ENCODE data around the gene OR5H1. TPM values are rescaled to one million over a fixed set of nuclear protein-coding genes. Genes with fewer than 3 reads are reported as not detected.

OR5H1 gene
- polyA plus RNA-seq, 2 of the 4 experiments (the other 2 are of a cell fraction): not detected

- ATAC-seq (no peak), DNase-seq (ENCODE audit: low read depth in 1 of 2, low spot score in 1 of 2) (no peak), FAIRE-seq (no peak)
- Histone ChIP-seq H3K4me1 (no peaks in the 10 kb centered on the region), H3K4me3 (no peak overlapping the region), H3K27ac (no peak overlapping the region), H3K4me2 (no peak overlapping the region), H3K9me3 (no peaks in the 10 kb centered on the region)
- ChIA-PET CTCF (interaction anchor here (0.7 kb wide), 1 partner anchor 1573 kb away, joined by 3 read pairs; no protein-coding TSS in a partner anchor), POLR2A (no interaction called here)
- TF ChIP-seq MAFK (IDR thresholded peaks at IDR 0.05; ENCODE audit: partially characterized antibody) (peak; percentile 54), SMC3 (IDR thresholded peaks at IDR 0.05) (no peak)
These were observed 20.0 kb upstream of the OR5H1 start for GRCh38 chr3:98110550-98110908.

- ChIA-PET CTCF (no interaction called here), POLR2A (no interaction called here)
- ATAC-seq (no peak), FAIRE-seq (no peak), DNase-seq (ENCODE audit: low read depth in 1 of 2, low spot score in 1 of 2) (peak in 1 of 2 experiments; percentile 8)
- Histone ChIP-seq H3K27ac (no peak overlapping the region), H3K4me3 (no peak overlapping the region), H3K4me1 (no peaks in the 10 kb centered on the region), H3K4me2 (no peak overlapping the region), H3K9me3 (no peaks in the 10 kb centered on the region)
- WGBS (ENCODE audit: missing lambda C conversion rate): 0% methylated on average over 3 of the region's 3 CpGs
- no peak for TF ChIP-seq BCL3 (IDR thresholded peaks at IDR 0.05)
- TF ChIP-seq BHLHE40 (IDR thresholded peaks at IDR 0.05; ENCODE audit: low read depth, low read length): no peak
- TF ChIP-seq CBX2 (IDR thresholded peaks at IDR 0.05; ENCODE audit: borderline replicate concordance, low read depth): no peak
- TF ChIP-seq RCOR1 (IDR thresholded peaks at IDR 0.05; ENCODE audit: low read depth, low read length): no peak
- no peak for TF ChIP-seq TFCP2L1 (CRISPR knock-in tag; IDR thresholded peaks at IDR 0.05)
- TF ChIP-seq MAX (IDR thresholded peaks at IDR 0.05): no peak
- no peak for TF ChIP-seq EP300 (IDR thresholded peaks at IDR 0.05)
- TF ChIP-seq HDAC2 (IDR thresholded peaks at IDR 0.05): no peak
- TF ChIP-seq POLR2A (IDR thresholded peaks at IDR 0.05; ENCODE audit: low read length): no peak
- TF ChIP-seq RNF2 (IDR thresholded peaks at IDR 0.05; ENCODE audit: borderline replicate concordance, low read depth): no peak
- no peak for TF ChIP-seq PBX3 (IDR thresholded peaks at IDR 0.05)
- TF ChIP-seq EHMT2 (IDR thresholded peaks at IDR 0.05; ENCODE audit: low read depth): no peak
- TF ChIP-seq CHD4 (IDR thresholded peaks at IDR 0.05; ENCODE audit: borderline replicate concordance): no peak
- no peak for TF ChIP-seq KDM5A (IDR thresholded peaks at IDR 0.05)
These were observed 16.3 kb upstream of the OR5H1 start for GRCh38 chr3:98114264-98114663.

- no peak for TF ChIP-seq CBX8 (IDR thresholded peaks at IDR 0.05)
- no peak for TF ChIP-seq MAX (IDR thresholded peaks at IDR 0.05)
- TF ChIP-seq RARB (CRISPR knock-in tag; IDR thresholded peaks at IDR 0.05): no peak
- no peak for TF ChIP-seq TP53 (CRISPR knock-in tag; IDR thresholded peaks at IDR 0.05)
- TF ChIP-seq NR3C1 (IDR thresholded peaks at IDR 0.05): no peak
- TF ChIP-seq HOXB5 (CRISPR knock-in tag; IDR thresholded peaks at IDR 0.05): no peak
- TF ChIP-seq POLR2A (IDR thresholded peaks at IDR 0.05; ENCODE audit: low read length): no peak
- no peak for TF ChIP-seq CHD4 (IDR thresholded peaks at IDR 0.05; ENCODE audit: borderline replicate concordance)
- TF ChIP-seq ESRRA (IDR thresholded peaks at IDR 0.05; ENCODE audit: borderline replicate concordance, low read length): no peak
- TF ChIP-seq FOSL2 (IDR thresholded peaks at IDR 0.05): no peak
- TF ChIP-seq FOSL2 (CRISPR knock-in tag; IDR thresholded peaks at IDR 0.05): no peak
- TF ChIP-seq CHD2 (IDR thresholded peaks at IDR 0.05; ENCODE audit: low read length, partially characterized antibody): no peak
- TF ChIP-seq RFX5 (IDR thresholded peaks at IDR 0.05): no peak
- no peak for TF ChIP-seq SREBF2 (IDR thresholded peaks at IDR 0.05)
- no peak for TF ChIP-seq HES2 (IDR thresholded peaks at IDR 0.05)
- TF ChIP-seq KDM5A (IDR thresholded peaks at IDR 0.05): no peak
- TF ChIP-seq JUN (IDR thresholded peaks at IDR 0.05): no peak
- no peak for TF ChIP-seq E2F6 (IDR thresholded peaks at IDR 0.05; ENCODE audit: borderline replicate concordance, low read depth)
- no peak for TF ChIP-seq PBX3 (IDR thresholded peaks at IDR 0.05)
- ChIA-PET POLR2A (no interaction called here), CTCF (no interaction called here)
- FAIRE-seq (no peak), DNase-seq (ENCODE audit: low read depth in 1 of 2, low spot score in 1 of 2) (no peak), ATAC-seq (no peak)
- H3K4me1 ChIP-seq: no peaks in the 10 kb centered on the region
- no peaks in the 10 kb centered on the region for H3K9me3 ChIP-seq
- WGBS (ENCODE audit: missing lambda C conversion rate): 89% methylated on average over 1 of the region's 1 CpG
- H3K4me2 ChIP-seq: no peak overlapping the region
- no peak overlapping the region for H3K4me3 ChIP-seq
- no peak overlapping the region for H3K27ac ChIP-seq
These were observed 14.8 kb upstream of the OR5H1 start for GRCh38 chr3:98115717-98116116.

All from A549 (cell line).